GM06990 (cell line): Measurements from ENCODE around the gene BUB3.

Source experiments
- DNase-seq: peaks from one replicate; pipeline ENCODE4 v3.0.0-alpha.2; 2011; ENCODE audit not compliant: insufficient read length; ENCODE audit errors: extremely low read depth
- H3K27me3 ChIP-seq: replicated peaks from 2 replicates; pipeline ENCODE4 v1.6.0; 2011; ENCODE audit warnings: low read length; ENCODE audit not compliant: control insufficient read depth, insufficient read depth
- H3K36me3 ChIP-seq: 2 replicates; pipeline ENCODE4 v1.5.1; 2011; ENCODE audit warnings: low read length; ENCODE audit not compliant: control insufficient read depth, insufficient read depth
- H3K4me3 ChIP-seq: replicated peaks from 2 replicates; pipeline ENCODE4 v1.5.1; 2011; ENCODE audit warnings: low read depth, mild to moderate bottlenecking, control low read depth, low read length
- TF ChIP-seq, protein P1 (sequence below): IDR thresholded peaks from 2 replicates; pipeline ENCODE4 v1.5.1; 2011; ENCODE audit warnings: low read length, control low read depth, mild to moderate bottlenecking, inconsistent platforms; ENCODE audit not compliant: insufficient read depth, poor library complexity, severe bottlenecking

BUB3 gene

DNA sequence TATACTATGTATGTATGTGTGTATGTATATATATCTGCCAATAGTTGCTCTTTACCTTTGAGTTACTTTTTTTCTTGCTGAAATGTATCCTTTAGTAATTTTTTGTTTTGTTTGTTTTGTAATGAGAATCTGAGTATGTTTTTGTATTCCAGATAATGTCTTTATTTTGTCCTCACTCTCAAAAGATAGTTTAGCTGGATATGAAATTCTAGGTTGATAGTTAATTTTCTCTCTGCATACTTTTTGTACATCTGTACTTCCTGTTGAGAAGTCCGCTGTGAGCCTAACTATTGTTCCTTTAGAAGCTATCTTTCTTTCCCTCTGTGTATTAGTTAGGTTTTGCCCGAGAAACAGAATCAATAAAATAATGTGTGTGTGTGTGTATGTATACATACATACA is 29.5 kb downstream of the BUB3 start:
- Histone ChIP-seq H3K4me3 (no peak overlapping the region), H3K36me3 (peaks cover 2% of the 10 kb centered on the region), H3K27me3 (no peaks in the 10 kb centered on the region)
- TF ChIP-seq, protein P1, sequence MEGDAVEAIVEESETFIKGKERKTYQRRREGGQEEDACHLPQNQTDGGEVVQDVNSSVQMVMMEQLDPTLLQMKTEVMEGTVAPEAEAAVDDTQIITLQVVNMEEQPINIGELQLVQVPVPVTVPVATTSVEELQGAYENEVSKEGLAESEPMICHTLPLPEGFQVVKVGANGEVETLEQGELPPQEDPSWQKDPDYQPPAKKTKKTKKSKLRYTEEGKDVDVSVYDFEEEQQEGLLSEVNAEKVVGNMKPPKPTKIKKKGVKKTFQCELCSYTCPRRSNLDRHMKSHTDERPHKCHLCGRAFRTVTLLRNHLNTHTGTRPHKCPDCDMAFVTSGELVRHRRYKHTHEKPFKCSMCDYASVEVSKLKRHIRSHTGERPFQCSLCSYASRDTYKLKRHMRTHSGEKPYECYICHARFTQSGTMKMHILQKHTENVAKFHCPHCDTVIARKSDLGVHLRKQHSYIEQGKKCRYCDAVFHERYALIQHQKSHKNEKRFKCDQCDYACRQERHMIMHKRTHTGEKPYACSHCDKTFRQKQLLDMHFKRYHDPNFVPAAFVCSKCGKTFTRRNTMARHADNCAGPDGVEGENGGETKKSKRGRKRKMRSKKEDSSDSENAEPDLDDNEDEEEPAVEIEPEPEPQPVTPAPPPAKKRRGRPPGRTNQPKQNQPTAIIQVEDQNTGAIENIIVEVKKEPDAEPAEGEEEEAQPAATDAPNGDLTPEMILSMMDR: no peak
- no peak for DNase-seq

DNA sequence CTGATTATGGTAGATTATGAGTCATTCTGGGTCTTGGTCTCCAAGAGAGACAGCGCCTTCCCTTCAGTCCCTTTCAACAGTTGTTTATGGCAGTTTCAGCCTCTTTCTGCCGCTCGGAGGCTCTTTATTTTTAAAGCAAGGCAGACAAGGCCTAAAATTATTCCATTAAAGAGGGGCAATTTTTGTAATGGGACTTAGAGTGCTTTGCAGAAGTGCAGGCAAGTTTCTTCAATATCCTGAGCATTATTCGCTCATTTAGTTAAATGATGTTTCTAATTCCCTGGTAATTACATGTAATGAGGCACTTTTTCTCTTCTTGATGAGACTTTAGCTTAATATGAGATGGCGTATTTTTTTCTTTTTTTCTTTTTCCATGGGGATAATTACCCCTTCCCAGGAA is 33.6 kb downstream of the BUB3 start:
- Histone ChIP-seq H3K36me3 (peaks cover 7% of the 10 kb centered on the region), H3K27me3 (no peaks in the 10 kb centered on the region), H3K4me3 (no peak overlapping the region)
- TF ChIP-seq, protein P1: no peak
- DNase-seq: no peak

DNA sequence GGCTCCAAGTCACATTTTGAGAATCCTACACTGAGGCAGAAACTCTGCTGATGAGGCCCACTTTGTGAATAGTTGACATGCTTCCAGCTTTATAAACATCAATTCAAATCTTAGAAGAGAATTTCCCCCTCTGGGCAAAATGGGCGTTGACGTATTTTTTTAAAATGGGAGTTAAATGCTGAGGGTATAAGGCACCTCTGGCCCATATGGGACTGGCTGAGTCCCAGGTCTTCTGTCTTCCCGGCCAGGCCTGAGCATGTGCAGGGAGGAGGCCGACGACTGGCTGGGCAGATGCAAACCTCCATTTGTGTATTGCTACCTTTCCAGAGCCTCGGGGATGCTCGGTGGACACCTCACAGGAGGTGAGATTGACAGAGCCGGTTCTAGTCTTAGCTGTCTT is 37.7 kb downstream of the BUB3 start:
- H3K36me3 ChIP-seq: peaks cover 5% of the 10 kb centered on the region; the same call in 1 of the 2 replicates
- H3K27me3 ChIP-seq: no peaks in the 10 kb centered on the region
- TF ChIP-seq, protein P1: no peak
- DNase-seq: no peak
- H3K4me3 ChIP-seq: no peak overlapping the region

DNA sequence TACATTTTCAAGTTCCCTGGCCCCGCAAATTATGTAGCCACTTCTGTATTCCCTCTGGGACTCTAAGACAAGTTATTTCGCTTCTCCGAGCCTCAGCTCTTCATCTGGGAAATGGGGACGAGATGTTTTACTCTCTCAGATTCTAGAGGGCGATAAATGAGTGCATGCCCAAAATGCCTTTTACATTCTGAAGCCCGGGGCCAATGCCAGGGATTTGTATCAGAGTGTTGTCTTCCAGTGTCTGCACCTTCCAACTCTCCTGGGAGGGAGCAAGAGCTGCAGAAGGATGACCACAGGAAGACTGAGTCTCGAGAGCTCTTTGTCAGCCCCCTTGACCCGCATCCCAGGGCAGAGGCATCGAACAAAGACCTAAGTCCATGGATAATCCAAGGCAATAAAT is 39.9 kb downstream of the BUB3 start:
- no peak for DNase-seq
- Histone ChIP-seq H3K36me3 (peaks cover 5% of the 10 kb centered on the region; the same call in 1 of the 2 replicates), H3K4me3 (no peak overlapping the region), H3K27me3 (no peaks in the 10 kb centered on the region)
- TF ChIP-seq, protein P1: no peak

DNA sequence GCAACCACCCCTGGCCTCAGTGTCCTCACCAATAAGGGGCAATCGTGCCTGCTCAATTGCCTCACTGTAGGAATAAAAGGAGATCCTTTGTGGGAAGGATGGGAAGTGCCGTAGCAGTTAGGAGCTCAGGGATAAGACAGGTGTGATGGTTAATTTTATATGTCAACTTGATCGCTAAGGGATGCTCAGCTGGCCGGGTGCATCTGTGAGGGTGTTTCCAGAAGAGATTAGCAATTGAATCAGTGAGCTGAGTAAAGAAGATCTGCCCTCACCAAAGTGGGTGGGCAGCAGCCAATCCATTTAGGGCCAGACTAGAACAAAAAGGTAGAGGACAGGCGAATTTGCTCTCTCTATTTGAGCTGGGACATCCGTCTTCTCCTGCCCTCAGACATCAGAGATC is 46.3 kb downstream of the BUB3 start:
- no peaks in the 10 kb centered on the region for H3K27me3 ChIP-seq

More for the DNA sequence above, 46.3 kb downstream of the BUB3 start:
- no peak overlapping the region for H3K4me3 ChIP-seq
- DNase-seq: no peak
- TF ChIP-seq, protein P1: no peak
- H3K36me3 ChIP-seq: no peaks in the 10 kb centered on the region; the same call in 1 of the 2 replicates
